SK-N-SH treated with all-trans-retinoic acid at 6 μM for 48 hours (cell line): ENCODE data around the gene USP48.

Experiments used
- ATAC-seq: fragments of 200-7000 bp; cut with Tn5 transposase; 3 replicates; pipeline ENCODE4 v1.9.1; 2020; ENCODE audit warnings: mild to moderate bottlenecking, moderate library complexity
- BACH2 ChIP-seq: fragments of 250-450 bp; sonication (Bioruptor Pico); IDR thresholded peaks from 2 replicates; pipeline ENCODE4 v1.9.0; 2021; ENCODE audit warnings: mild to moderate bottlenecking, borderline replicate concordance
- CREB5 ChIP-seq: fragments of 250-450 bp; sonication (Bioruptor Pico); IDR thresholded peaks from 2 replicates; pipeline ENCODE4 v1.5.1; 2020; ENCODE audit warnings: low read depth, mild to moderate bottlenecking, moderate library complexity
- CSDC2 ChIP-seq: fragments of 250-450 bp; sonication (Bioruptor Pico); IDR thresholded peaks from 2 replicates; pipeline ENCODE4 v1.5.0; 2020; ENCODE audit warnings: mild to moderate bottlenecking, moderate library complexity
- CSRNP3 ChIP-seq: fragments of 250-450 bp; sonication (Bioruptor Pico); IDR thresholded peaks from 2 replicates; pipeline ENCODE4 v1.5.1; 2021; ENCODE audit warnings: mild to moderate bottlenecking, moderate library complexity
- GLIS3 ChIP-seq: fragments of 250-450 bp; sonication (Bioruptor Pico); IDR thresholded peaks from 2 replicates; pipeline ENCODE4 v1.5.0; 2020; ENCODE audit warnings: mild to moderate bottlenecking, moderate library complexity
- OSR1 ChIP-seq: fragments of 250-450 bp; sonication (Bioruptor Pico); IDR thresholded peaks from 2 replicates; pipeline ENCODE4 v1.8.0; 2022; ENCODE audit warnings: moderate library complexity, mild to moderate bottlenecking, inconsistent platforms
- PATZ1 ChIP-seq: fragments of 250-450 bp; sonication (Bioruptor Pico); IDR thresholded peaks from 2 replicates; pipeline ENCODE4 v1.8.0; 2020; ENCODE audit warnings: mild to moderate bottlenecking, moderate library complexity, borderline replicate concordance
- RARB ChIP-seq: fragments of 250-450 bp; sonication (Bioruptor Pico); IDR thresholded peaks from 2 replicates; pipeline ENCODE4 v1.8.0; 2021; ENCODE audit warnings: mild to moderate bottlenecking, moderate library complexity
- SNAI2 ChIP-seq: fragments of 250-450 bp; sonication (Bioruptor Pico); IDR thresholded peaks from 2 replicates; pipeline ENCODE4 v1.5.0; 2020; ENCODE audit warnings: mild to moderate bottlenecking, moderate library complexity
- TCF4 ChIP-seq: fragments of 250-450 bp; sonication (Bioruptor Pico); IDR thresholded peaks from 2 replicates; pipeline ENCODE4 v1.8.0; 2021; ENCODE audit warnings: mild to moderate bottlenecking, moderate library complexity, borderline replicate concordance
- TOX ChIP-seq: fragments of 250-450 bp; sonication (Bioruptor Pico); IDR thresholded peaks from 2 replicates; pipeline ENCODE4 v1.8.0; 2021; ENCODE audit warnings: mild to moderate bottlenecking, moderate library complexity, borderline replicate concordance
- TSHZ2 ChIP-seq: fragments of 250-450 bp; sonication (Bioruptor Pico); IDR thresholded peaks from 2 replicates; pipeline ENCODE4 v1.5.0; 2020; ENCODE audit warnings: mild to moderate bottlenecking, moderate library complexity
- ZFP3 ChIP-seq: fragments of 250-450 bp; sonication (Bioruptor Pico); IDR thresholded peaks from 2 replicates; pipeline ENCODE4 v1.5.0; 2020; ENCODE audit warnings: mild to moderate bottlenecking, moderate library complexity
- ZFP30 ChIP-seq: fragments of 450-650 bp; formaldehyde crosslinking; IDR thresholded peaks from 2 replicates; pipeline ENCODE4 v1.5.0; 2022; ENCODE audit warnings: mild to moderate bottlenecking, moderate library complexity
- ZNF565 ChIP-seq: fragments of 450-650 bp; formaldehyde crosslinking; conservative IDR thresholded peaks from 2 replicates; pipeline ENCODE4 v1.5.0; 2020; ENCODE audit warnings: low read depth, mild to moderate bottlenecking, moderate library complexity
- ZNF70 ChIP-seq: fragments of 450-650 bp; formaldehyde crosslinking; IDR thresholded peaks from 2 replicates; pipeline ENCODE4 v1.5.0; 2020; ENCODE audit warnings: mild to moderate bottlenecking, moderate library complexity
- ZNF8 ChIP-seq: fragments of 450-650 bp; formaldehyde crosslinking; IDR thresholded peaks from 2 replicates; pipeline ENCODE4 v1.5.0; 2020; ENCODE audit warnings: mild to moderate bottlenecking, moderate library complexity

USP48 gene

GRCh38 chr1:21657456-21658190, 125.3 kb downstream of the USP48 start:
- no peak for TF ChIP-seq CREB5 (CRISPR knock-in tag)
- no peak for TF ChIP-seq OSR1 (CRISPR knock-in tag)
- TF ChIP-seq CSDC2 (CRISPR knock-in tag): no peak
- no peak for TF ChIP-seq ZFP30
- no peak for TF ChIP-seq TOX (CRISPR knock-in tag)
- no peak for TF ChIP-seq ZNF70 (CRISPR knock-in tag)
- no peak for TF ChIP-seq GLIS3
- TF ChIP-seq BACH2 (CRISPR knock-in tag): no peak
- TF ChIP-seq CSRNP3: no peak
- TF ChIP-seq, all 23 proteins: peak for 0
- ATAC-seq: no peak

GRCh38 chr1:21655748-21656147, 127.2 kb downstream of the USP48 start:
- ATAC-seq: peak; percentile 37
- no peak for TF ChIP-seq ZNF565 (CRISPR knock-in tag)
- no peak for TF ChIP-seq TCF4
- TF ChIP-seq SNAI2: no peak
- no peak for TF ChIP-seq ZFP3 (CRISPR knock-in tag)
- TF ChIP-seq CSDC2 (CRISPR knock-in tag): no peak
- TF ChIP-seq BACH2 (CRISPR knock-in tag): no peak
- TF ChIP-seq OSR1 (CRISPR knock-in tag): no peak
- no peak for TF ChIP-seq RARB (CRISPR knock-in tag)
- TF ChIP-seq ZNF70 (CRISPR knock-in tag): no peak

GRCh38 chr1:21655259-21655658, 127.7 kb downstream of the USP48 start:
- TF ChIP-seq RARB (CRISPR knock-in tag): no peak
- no peak for TF ChIP-seq OSR1 (CRISPR knock-in tag)
- TF ChIP-seq CREB5 (CRISPR knock-in tag): no peak
- no peak for TF ChIP-seq CSDC2 (CRISPR knock-in tag)
- TF ChIP-seq CSRNP3: no peak
- ATAC-seq: no peak

GRCh38 chr1:21654209-21654608, 128.7 kb downstream of the USP48 start:
- TF ChIP-seq ZFP3 (CRISPR knock-in tag) (no peak), OSR1 (CRISPR knock-in tag) (no peak), BACH2 (CRISPR knock-in tag) (no peak), TCF4 (no peak), CSRNP3 (no peak), CREB5 (CRISPR knock-in tag) (no peak), ZNF8 (no peak), TSHZ2 (CRISPR knock-in tag) (no peak), PATZ1 (CRISPR knock-in tag) (no peak), RARB (CRISPR knock-in tag) (no peak), ZNF70 (CRISPR knock-in tag) (no peak)

More at GRCh38 chr1:21654209-21654608, 128.7 kb downstream of the USP48 start:
- no peak for ATAC-seq
